Activated gamma-delta T cell treated with Interleukin-2 at 50 U/mL for 16 hours (primary cell): ENCODE measurements around the gene RCSD1.

Source experiments
- DNase-seq: peaks from one replicate; pipeline ENCODE4 v3.0.0-alpha.2; 2020

RCSD1 gene

GRCh38 chr1:167618366-167618765 lies 11.7 kb upstream of the RCSD1 start:
- no peak for DNase-seq

GRCh38 chr1:167618789-167619188 lies 11.2 kb upstream of the RCSD1 start:
- no peak for DNase-seq

- DNase-seq = no peak
These were observed 10.0 kb upstream of the RCSD1 start for GRCh38 chr1:167620002-167620401.

GRCh38 chr1:167621780-167622313 lies 8.2 kb upstream of the RCSD1 start:
- DNase-seq = no peak

GRCh38 chr1:167623951-167624350 lies 6.1 kb upstream of the RCSD1 start:
- DNase-seq = no peak

GRCh38 chr1:167625040-167625823 lies 4.8 kb upstream of the RCSD1 start:
- DNase-seq = no peak

GRCh38 chr1:167627615-167627864 lies 2.5 kb upstream of the RCSD1 start:
- no peak for DNase-seq

GRCh38 chr1:167627865-167628641 lies 2.0 kb upstream of the RCSD1 start:
- DNase-seq = peak; percentile 80

GRCh38 chr1:167628741-167629515 lies 1.1 kb upstream of the RCSD1 start:
- no peak for DNase-seq

GRCh38 chr1:167630568-167631385 lies 745 bp downstream of the RCSD1 start:
- no peak for DNase-seq

- no peak for DNase-seq
These were observed 1.4 kb downstream of the RCSD1 start for GRCh38 chr1:167631386-167631935.

GRCh38 chr1:167631936-167632614 lies 2.0 kb downstream of the RCSD1 start:
- DNase-seq = peak; percentile 50

GRCh38 chr1:167633258-167633944 lies 3.4 kb downstream of the RCSD1 start:
- no peak for DNase-seq

GRCh38 chr1:167634435-167634834 lies 4.4 kb downstream of the RCSD1 start:
- DNase-seq = no peak

- no peak for DNase-seq
These were observed 5.2 kb downstream of the RCSD1 start for GRCh38 chr1:167635156-167635648.

GRCh38 chr1:167635941-167636340 lies 5.9 kb downstream of the RCSD1 start:
- DNase-seq = no peak

- no peak for DNase-seq
These were observed 8.0 kb downstream of the RCSD1 start for GRCh38 chr1:167638064-167638463.

GRCh38 chr1:167640051-167640450 lies 10.0 kb downstream of the RCSD1 start:
- no peak for DNase-seq

- no peak for DNase-seq
These were observed 11.9 kb downstream of the RCSD1 start for GRCh38 chr1:167641786-167642500.

GRCh38 chr1:167642501-167642826 lies 12.4 kb downstream of the RCSD1 start:
- no peak for DNase-seq
